ENCODE measurements around the gene CMSS1.

DNA sequence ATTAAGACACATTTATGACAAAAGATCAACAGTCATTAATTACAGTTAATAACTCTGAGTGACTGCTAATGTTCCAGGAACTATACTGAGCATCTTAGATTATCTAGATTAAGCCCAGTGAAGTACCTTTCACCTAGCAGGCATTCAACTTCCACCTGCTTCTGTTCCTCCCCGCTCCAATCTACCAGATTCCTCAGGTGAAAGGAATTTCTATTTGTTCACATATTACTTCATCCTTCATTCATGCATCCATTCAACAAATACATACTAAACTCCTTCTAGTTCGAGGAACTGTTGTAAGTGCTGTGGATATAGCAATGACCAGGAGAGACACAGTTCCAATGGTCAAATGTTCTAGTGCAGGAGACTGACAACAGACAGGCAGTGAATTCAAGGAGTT is 157.3 kb downstream of the CMSS1 start:
- TF ChIP-seq, protein P1, sequence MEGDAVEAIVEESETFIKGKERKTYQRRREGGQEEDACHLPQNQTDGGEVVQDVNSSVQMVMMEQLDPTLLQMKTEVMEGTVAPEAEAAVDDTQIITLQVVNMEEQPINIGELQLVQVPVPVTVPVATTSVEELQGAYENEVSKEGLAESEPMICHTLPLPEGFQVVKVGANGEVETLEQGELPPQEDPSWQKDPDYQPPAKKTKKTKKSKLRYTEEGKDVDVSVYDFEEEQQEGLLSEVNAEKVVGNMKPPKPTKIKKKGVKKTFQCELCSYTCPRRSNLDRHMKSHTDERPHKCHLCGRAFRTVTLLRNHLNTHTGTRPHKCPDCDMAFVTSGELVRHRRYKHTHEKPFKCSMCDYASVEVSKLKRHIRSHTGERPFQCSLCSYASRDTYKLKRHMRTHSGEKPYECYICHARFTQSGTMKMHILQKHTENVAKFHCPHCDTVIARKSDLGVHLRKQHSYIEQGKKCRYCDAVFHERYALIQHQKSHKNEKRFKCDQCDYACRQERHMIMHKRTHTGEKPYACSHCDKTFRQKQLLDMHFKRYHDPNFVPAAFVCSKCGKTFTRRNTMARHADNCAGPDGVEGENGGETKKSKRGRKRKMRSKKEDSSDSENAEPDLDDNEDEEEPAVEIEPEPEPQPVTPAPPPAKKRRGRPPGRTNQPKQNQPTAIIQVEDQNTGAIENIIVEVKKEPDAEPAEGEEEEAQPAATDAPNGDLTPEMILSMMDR (IDR thresholded peaks at IDR 0.05), result no peak
- no peak for TF ChIP-seq CREB1 (CRISPR knock-in tag; IDR thresholded peaks at IDR 0.05)
- no peak for TF ChIP-seq NFE2L1 (CRISPR knock-in tag; IDR thresholded peaks at IDR 0.05)
- TF ChIP-seq ZNF138 (CRISPR knock-in tag; conservative IDR thresholded peaks at IDR 0.05), result no peak
- TF ChIP-seq, protein P2, sequence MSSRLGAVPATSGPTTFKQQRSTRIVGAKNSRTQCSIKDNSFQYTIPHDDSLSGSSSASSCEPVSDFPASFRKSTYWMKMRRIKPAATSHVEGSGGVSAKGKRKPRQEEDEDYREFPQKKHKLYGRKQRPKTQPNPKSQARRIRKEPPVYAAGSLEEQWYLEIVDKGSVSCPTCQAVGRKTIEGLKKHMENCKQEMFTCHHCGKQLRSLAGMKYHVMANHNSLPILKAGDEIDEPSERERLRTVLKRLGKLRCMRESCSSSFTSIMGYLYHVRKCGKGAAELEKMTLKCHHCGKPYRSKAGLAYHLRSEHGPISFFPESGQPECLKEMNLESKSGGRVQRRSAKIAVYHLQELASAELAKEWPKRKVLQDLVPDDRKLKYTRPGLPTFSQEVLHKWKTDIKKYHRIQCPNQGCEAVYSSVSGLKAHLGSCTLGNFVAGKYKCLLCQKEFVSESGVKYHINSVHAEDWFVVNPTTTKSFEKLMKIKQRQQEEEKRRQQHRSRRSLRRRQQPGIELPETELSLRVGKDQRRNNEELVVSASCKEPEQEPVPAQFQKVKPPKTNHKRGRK (CRISPR knock-in tag; IDR thresholded peaks at IDR 0.05; ENCODE audit: borderline replicate concordance), result no peak
- TF ChIP-seq, protein P3, sequence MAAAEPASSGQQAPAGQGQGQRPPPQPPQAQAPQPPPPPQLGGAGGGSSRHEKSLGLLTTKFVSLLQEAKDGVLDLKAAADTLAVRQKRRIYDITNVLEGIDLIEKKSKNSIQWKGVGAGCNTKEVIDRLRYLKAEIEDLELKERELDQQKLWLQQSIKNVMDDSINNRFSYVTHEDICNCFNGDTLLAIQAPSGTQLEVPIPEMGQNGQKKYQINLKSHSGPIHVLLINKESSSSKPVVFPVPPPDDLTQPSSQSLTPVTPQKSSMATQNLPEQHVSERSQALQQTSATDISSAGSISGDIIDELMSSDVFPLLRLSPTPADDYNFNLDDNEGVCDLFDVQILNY (CRISPR knock-in tag; IDR thresholded peaks at IDR 0.05), result no peak
- TF ChIP-seq RELA (CRISPR knock-in tag; IDR thresholded peaks at IDR 0.05; ENCODE audit: borderline replicate concordance), result no peak
- TF ChIP-seq NR3C1 (CRISPR knock-in tag; conservative IDR thresholded peaks at IDR 0.05; ENCODE audit: low read depth), result no peak
